NOMO-1 treated with dmso at 0.1 percent for 144 hours (cell line): ENCODE results near the gene ARHGAP18.

Source experiments
- DNase-seq: peaks from one replicate; lab custom pipeline; 2025; ENCODE audit not compliant: unreplicated experiment; lab: John Stamatoyannopoulos, UW

ARHGAP18 gene

GRCh38 chr6:129692467-129692866 lies 17.5 kb downstream of the ARHGAP18 start:
- no peak for DNase-seq

- no peak for DNase-seq
Observed at GRCh38 chr6:129691709-129692108, 18.3 kb downstream of the ARHGAP18 start.

GRCh38 chr6:129691043-129691640 lies 18.8 kb downstream of the ARHGAP18 start:
- DNase-seq, result no peak

- DNase-seq, result peak; percentile 64
Observed at GRCh38 chr6:129686941-129687627, 22.9 kb downstream of the ARHGAP18 start.

GRCh38 chr6:129685662-129686031 lies 24.3 kb downstream of the ARHGAP18 start:
- no peak for DNase-seq

GRCh38 chr6:129684903-129685661 lies 24.9 kb downstream of the ARHGAP18 start:
- DNase-seq, result no peak

GRCh38 chr6:129684323-129684884 lies 25.6 kb downstream of the ARHGAP18 start:
- no peak for DNase-seq

- DNase-seq, result peak; percentile 92
Observed at GRCh38 chr6:129683601-129684322, 26.2 kb downstream of the ARHGAP18 start.

- DNase-seq, result no peak
Observed at GRCh38 chr6:129681913-129682205, 28.1 kb downstream of the ARHGAP18 start.

GRCh38 chr6:129680633-129681032 lies 29.3 kb downstream of the ARHGAP18 start:
- DNase-seq, result no peak

GRCh38 chr6:129679758-129680157 lies 30.2 kb downstream of the ARHGAP18 start:
- no peak for DNase-seq

GRCh38 chr6:129679275-129679674 lies 30.7 kb downstream of the ARHGAP18 start:
- DNase-seq, result no peak

- DNase-seq, result no peak
Observed at GRCh38 chr6:129678463-129678862, 31.5 kb downstream of the ARHGAP18 start.

- no peak for DNase-seq
Observed at GRCh38 chr6:129677620-129678325, 32.2 kb downstream of the ARHGAP18 start.

GRCh38 chr6:129675669-129676472 lies 34.1 kb downstream of the ARHGAP18 start:
- no peak for DNase-seq

- DNase-seq, result no peak
Observed at GRCh38 chr6:129673748-129674147, 36.2 kb downstream of the ARHGAP18 start.

GRCh38 chr6:129672881-129673631 lies 36.9 kb downstream of the ARHGAP18 start:
- DNase-seq, result no peak

- no peak for DNase-seq
Observed at GRCh38 chr6:129672341-129672682, 37.7 kb downstream of the ARHGAP18 start.
